HUES6 (cell line): Measurements from ENCODE around the gene LYSET.
"Not testable (repeated sequence)": the region's sequence is repeated elsewhere in the genome, so short reads cannot be mapped to it uniquely, and the experiment has no call there.

Experiments used
- H3K27ac ChIP-seq: 2 replicates; pipeline ENCODE4 v1.7.0; 2013; ENCODE audit warnings: low read depth, mild to moderate bottlenecking, low read length, inconsistent platforms
- H3K27me3 ChIP-seq: 2 replicates; pipeline ENCODE4 v1.6.1; 2013; ENCODE audit warnings: low read length; ENCODE audit not compliant: control insufficient read depth, insufficient read depth
- H3K36me3 ChIP-seq: 2 replicates; pipeline ENCODE4 v1.6.1; 2013; ENCODE audit warnings: low read length; ENCODE audit not compliant: control insufficient read depth, insufficient read depth
- H3K4me1 ChIP-seq: 2 replicates; pipeline ENCODE4 v1.6.1; 2013; ENCODE audit warnings: low read length; ENCODE audit not compliant: control insufficient read depth, insufficient read depth
- H3K4me3 ChIP-seq: 2 replicates; pipeline ENCODE4 v1.5.1; 2013; ENCODE audit warnings: low read depth, low read length
- H3K9ac ChIP-seq: one replicate; pipeline ENCODE4 v1.6.1; 2013; ENCODE audit warnings: mild to moderate bottlenecking, low read length
- H3K9me3 ChIP-seq: 2 replicates; pipeline ENCODE4 v1.6.1; 2013; ENCODE audit warnings: low read depth, low read length; ENCODE audit not compliant: control insufficient read depth, insufficient read depth

LYSET gene

DNA sequence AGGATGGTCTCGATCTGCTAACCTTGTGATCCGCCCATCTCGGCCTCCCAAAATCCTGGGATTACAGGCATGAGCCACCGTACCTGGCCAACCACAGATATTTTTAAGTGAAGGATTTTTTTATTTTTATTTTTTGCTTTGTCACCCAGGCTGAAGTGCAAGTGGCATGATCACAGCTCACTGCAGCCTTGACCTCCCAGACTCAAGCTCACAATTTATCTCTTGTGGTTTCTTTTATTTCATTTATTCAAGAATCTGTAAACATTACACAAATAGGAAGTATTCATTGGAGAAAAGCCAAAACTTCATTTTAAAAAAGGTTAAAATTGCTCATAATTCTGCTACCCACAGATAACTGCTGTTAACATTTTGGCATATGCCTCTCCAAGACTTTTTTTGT lies 13.7 kb upstream of the LYSET start:
- no peaks in the 10 kb centered on the region for H3K36me3 ChIP-seq
- H3K9ac ChIP-seq, result no peak overlapping the region
- no peaks in the 10 kb centered on the region for H3K9me3 ChIP-seq
- H3K27me3 ChIP-seq, result no peaks in the 10 kb centered on the region
- no peaks in the 10 kb centered on the region for H3K4me1 ChIP-seq
- H3K4me3 ChIP-seq, result no peak overlapping the region
- H3K27ac ChIP-seq, result no peak overlapping the region

DNA sequence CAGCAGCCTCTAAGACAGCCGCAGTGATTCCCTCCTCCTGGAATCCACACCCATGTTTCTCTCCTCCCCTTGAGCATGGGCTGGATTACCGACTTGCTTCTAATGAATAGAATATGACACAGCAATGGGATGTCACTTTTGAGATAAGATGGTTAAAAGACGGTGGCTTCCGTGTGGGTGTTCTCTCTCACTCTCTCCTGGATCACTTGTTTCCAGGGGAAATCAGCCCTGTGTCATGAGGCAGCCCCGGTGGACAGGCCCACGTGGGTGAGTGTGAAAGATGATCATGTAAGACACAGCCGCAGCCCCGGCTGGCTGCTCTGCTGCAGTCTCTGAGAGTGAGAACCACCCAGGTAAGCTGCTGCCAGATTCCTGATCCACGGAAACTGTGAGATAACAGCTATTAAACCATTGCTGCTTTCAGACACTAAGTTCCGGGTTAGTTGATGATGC lies 11.1 kb upstream of the LYSET start:
- no peaks in the 10 kb centered on the region for H3K27me3 ChIP-seq
- H3K36me3 ChIP-seq, result no peaks in the 10 kb centered on the region
- no peak overlapping the region for H3K4me3 ChIP-seq
- H3K4me1 ChIP-seq, result no peaks in the 10 kb centered on the region
- no peaks in the 10 kb centered on the region for H3K9me3 ChIP-seq
- H3K9ac ChIP-seq, result no peak overlapping the region
- no peak overlapping the region for H3K27ac ChIP-seq

DNA sequence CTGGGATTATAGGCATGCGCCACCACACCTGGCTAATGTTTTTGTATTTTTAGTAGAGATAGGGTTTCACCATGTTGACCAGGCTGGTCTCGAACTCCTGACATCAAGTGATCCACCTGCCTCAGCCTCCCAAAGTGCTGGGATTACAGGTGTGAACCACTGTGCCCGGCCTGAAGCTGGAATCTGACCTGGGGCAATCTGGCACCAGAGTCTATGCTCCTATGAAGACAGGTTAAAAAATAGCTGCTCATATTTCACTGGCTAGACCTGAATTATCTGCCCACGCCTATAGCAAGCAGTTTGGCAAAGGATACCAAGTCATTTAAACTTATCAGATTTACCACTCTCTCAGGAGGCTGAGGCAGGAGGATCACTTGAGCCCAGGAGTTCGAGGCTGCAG lies 10.4 kb upstream of the LYSET start:
- not testable (repeated sequence) for H3K36me3 ChIP-seq, H3K4me1 ChIP-seq, H3K27ac ChIP-seq, H3K27me3 ChIP-seq, H3K9me3 ChIP-seq, H3K9ac ChIP-seq, H3K4me3 ChIP-seq

DNA sequence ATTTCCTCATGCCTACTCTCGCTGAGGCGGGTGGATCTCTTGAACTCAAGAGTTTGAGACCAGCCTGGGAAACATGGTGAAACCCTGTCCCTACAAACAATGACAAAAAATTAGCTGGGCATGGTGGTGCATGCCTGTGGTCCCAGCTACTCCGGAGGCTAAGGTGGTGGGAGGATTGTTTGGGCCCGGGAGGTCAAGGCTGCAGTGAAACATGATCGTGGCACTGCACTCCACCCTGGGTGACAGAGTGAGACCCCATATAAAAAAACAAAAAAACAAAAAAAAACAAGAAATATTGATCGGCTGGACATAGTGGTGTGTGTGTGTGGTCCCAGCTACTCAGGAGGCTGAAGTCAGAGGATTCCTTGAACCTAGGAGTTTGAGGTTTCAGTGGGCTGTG lies 9.6 kb upstream of the LYSET start:
- no peak overlapping the region for H3K4me3 ChIP-seq
- H3K27ac ChIP-seq, result no peak overlapping the region
- H3K9me3 ChIP-seq, result no peaks in the 10 kb centered on the region
- no peak overlapping the region for H3K9ac ChIP-seq
- no peaks in the 10 kb centered on the region for H3K4me1 ChIP-seq
- H3K36me3 ChIP-seq, result no peaks in the 10 kb centered on the region
- no peaks in the 10 kb centered on the region for H3K27me3 ChIP-seq

DNA sequence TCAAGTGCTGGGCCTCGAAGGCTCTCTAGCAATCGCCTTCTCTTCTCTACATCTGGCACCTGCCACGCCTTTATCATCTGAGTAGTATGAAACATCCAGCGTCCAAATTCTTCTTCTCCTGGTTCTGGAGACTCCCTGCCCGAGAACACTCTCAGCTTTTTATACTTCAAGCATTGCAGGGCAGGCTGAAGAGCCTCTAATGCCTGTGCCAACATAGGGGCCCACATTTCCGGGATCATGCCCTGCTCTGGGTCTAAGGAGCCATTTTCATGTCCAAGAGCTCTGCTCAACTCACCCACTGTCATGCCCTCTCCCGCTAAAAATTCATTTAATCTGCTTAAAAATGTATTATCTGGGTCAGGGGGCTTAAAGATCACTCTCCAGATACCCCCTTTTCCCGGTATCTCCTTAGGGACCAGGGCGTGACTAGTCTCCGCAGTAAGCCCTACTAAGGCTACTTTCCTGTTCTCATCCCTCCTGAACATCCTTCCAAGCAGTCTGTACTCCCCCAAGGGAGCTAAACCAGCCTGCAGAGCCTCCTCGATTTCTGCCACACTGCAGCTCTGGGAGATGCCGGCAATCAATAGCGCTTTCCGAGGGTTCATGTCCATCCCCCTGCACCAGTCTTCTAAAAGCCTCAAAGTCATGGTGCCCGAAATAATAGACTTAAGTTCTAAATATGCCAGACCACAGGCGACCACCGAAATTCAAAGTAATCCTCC lies 1.4 kb upstream of the LYSET start:
- peak overlapping the region; percentile 93 for H3K4me3 ChIP-seq
- no peaks in the 10 kb centered on the region for H3K9me3 ChIP-seq
- peaks cover 26% of the 10 kb centered on the region for H3K36me3 ChIP-seq
- no peak overlapping the region for H3K27ac ChIP-seq
- H3K27me3 ChIP-seq, result no peaks in the 10 kb centered on the region
- no peaks in the 10 kb centered on the region for H3K4me1 ChIP-seq
- H3K9ac ChIP-seq, result peak overlapping the region; percentile 85

DNA sequence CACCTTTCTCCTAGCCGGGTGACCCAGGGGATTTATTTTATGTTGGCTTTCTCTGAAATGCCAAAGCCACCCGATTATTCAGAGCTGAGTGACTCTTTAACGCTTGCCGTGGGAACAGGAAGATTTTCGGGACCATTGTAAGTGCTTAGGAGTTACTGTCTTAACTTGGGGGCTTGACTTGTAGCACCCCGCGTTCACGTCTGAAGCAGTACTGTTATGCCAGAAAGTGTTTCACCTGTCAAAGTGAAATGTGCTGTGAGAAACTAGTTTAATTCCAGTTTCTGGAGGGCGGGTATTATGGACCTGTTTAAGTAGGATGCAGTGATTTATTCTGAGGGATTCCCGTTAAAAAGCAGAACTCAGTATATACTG lies 218 bp downstream of the LYSET start:
- Histone ChIP-seq H3K36me3 (peaks cover 31% of the 10 kb centered on the region), H3K27me3 (no peaks in the 10 kb centered on the region), H3K9me3 (no peaks in the 10 kb centered on the region), H3K4me1 (no peaks in the 10 kb centered on the region), H3K4me3 (peak overlapping the region; percentile 93), H3K9ac (peak overlapping the region; percentile 78), H3K27ac (peak overlapping the region; percentile 64; the same call in 1 of the 2 replicates)

DNA sequence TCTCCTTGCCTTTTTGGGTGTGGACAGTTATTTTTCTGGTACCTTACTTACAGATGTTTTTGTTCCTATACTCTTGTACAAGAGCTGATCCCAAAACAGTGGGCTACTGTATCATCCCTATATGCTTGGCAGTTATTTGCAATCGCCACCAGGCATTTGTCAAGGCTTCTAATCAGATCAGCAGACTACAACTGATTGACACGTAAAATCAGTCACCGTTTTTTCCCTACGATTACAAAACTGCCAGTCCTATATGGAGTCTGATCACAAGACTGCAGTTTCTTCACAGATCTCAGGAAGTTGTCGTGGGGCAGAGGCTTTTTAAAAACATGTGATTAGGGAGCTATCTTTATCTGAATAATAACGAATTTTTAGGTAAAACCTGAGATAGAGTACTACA lies 1.3 kb downstream of the LYSET start:
- Histone ChIP-seq H3K36me3 (peaks cover 31% of the 10 kb centered on the region), H3K9me3 (no peaks in the 10 kb centered on the region), H3K27ac (no peak overlapping the region), H3K9ac (no peak overlapping the region), H3K4me3 (0 out of 2 replicates have a peak overlapping the region, but pooled peaks have one; percentile 0), H3K4me1 (no peaks in the 10 kb centered on the region), H3K27me3 (no peaks in the 10 kb centered on the region)

DNA sequence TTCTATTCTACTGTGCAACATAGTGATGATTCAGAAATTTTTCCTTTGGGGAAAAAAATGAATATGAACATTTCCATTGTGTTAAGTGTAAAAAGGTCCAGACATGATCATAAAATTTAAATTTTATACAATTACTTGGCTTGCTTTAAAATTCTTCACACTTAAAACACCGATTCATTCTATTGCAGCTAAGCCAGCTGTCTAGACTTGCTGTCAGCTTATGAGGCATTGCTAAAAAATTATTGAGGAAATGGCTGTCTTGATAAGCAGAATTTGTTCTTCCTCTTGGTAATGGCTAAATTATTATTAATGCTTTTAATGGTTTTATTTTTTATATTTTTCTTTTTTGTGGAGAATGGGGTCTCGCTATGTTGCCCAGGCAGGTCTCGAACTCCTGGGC lies 1.8 kb downstream of the LYSET start:
- Histone ChIP-seq H3K36me3 (peaks cover 31% of the 10 kb centered on the region), H3K9me3 (no peaks in the 10 kb centered on the region), H3K4me1 (no peaks in the 10 kb centered on the region), H3K9ac (no peak overlapping the region), H3K27me3 (no peaks in the 10 kb centered on the region), H3K27ac (no peak overlapping the region), H3K4me3 (no peak overlapping the region)

DNA sequence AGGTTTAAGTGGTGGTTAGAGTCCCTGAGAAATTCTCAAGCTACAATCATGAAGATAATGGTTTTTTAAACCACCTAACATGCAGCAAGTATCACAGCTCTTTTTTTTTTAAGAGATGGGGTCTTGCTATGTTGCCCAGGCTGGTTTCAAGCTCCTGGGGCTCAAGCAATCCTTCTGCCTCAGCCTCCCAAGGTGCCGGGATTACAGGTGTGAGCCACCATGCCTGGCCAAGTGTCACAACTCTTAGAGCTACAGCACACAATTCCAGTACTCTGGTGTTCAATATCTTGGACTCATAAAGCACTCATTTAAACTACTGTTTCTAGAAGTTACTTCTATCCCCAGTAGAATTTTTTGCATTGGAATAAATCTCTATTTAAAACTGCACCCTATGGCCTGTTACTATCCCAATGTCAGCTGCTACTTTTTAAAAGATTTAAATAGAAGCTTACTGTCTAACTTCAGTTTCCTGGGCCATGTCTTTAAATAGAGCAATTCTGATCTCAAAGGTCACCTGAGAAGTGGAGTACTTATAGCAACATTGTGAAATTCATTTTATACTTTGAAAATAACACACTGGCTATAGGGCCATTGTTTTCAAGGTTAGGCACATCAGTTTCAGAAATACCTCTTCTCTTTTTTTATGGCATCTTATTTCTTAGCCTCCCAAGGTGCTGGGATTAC lies 10.3 kb downstream of the LYSET start:
- no peaks in the 10 kb centered on the region for H3K9me3 ChIP-seq
- no peaks in the 10 kb centered on the region; the same call in 1 of the 2 replicates for H3K36me3 ChIP-seq
- H3K4me1 ChIP-seq, result no peaks in the 10 kb centered on the region
- H3K9ac ChIP-seq, result no peak overlapping the region
- H3K27me3 ChIP-seq, result no peaks in the 10 kb centered on the region
- no peak overlapping the region for H3K27ac ChIP-seq
- no peak overlapping the region for H3K4me3 ChIP-seq

DNA sequence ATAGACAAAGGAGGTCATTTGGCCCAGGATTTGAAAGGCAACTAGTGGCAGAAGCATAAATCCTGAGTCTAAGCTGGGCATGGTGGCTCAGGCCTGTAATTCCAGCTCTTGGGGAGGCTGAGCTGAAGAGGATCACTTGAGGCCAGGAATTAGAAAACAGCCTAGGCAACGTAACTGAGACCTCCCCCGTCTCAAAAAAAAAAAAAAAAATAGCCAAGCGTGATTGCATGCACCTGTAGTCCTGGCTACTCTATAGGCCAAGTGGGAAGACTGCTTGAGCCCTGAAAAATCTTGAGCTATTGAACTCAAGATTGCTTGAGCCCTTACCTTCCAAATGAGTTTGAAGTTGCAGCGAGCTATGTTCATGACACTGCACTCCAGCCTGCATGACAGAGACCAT lies 13.9 kb downstream of the LYSET start:
- H3K4me3 ChIP-seq, result no peak overlapping the region
- H3K36me3 ChIP-seq, result no peaks in the 10 kb centered on the region
- H3K27ac ChIP-seq, result no peak overlapping the region
- no peaks in the 10 kb centered on the region for H3K4me1 ChIP-seq
- H3K27me3 ChIP-seq, result no peaks in the 10 kb centered on the region
- H3K9me3 ChIP-seq, result no peaks in the 10 kb centered on the region
- H3K9ac ChIP-seq, result no peak overlapping the region

DNA sequence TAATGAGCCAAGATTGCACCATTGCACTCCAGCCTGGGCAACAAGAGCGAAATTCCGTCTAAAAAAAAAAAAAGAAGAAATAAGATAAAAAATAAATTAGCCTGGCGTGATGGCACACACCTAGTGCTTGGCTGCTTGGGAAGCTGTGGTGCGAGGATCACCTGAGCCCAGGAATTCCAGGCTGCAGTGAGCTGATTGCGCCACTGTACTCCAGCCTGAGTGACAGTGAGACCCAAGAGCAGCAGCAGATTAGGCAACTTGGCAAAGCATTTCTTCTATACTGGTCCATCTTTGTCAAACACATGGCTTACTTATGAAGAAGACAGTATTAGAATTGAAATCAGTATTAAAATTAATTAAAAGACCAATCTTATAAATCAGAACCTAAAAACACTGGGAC lies 15.4 kb downstream of the LYSET start:
- Histone ChIP-seq H3K4me3 (no peak overlapping the region), H3K27ac (no peak overlapping the region), H3K4me1 (no peaks in the 10 kb centered on the region), H3K27me3 (no peaks in the 10 kb centered on the region), H3K36me3 (0 out of 2 replicates have a peak, but pooled peaks cover 4% of the 10 kb centered on the region), H3K9ac (no peak overlapping the region), H3K9me3 (no peaks in the 10 kb centered on the region)
